ENCODE measurements around the gene AP3B2.

Gene AP3B2

DNA sequence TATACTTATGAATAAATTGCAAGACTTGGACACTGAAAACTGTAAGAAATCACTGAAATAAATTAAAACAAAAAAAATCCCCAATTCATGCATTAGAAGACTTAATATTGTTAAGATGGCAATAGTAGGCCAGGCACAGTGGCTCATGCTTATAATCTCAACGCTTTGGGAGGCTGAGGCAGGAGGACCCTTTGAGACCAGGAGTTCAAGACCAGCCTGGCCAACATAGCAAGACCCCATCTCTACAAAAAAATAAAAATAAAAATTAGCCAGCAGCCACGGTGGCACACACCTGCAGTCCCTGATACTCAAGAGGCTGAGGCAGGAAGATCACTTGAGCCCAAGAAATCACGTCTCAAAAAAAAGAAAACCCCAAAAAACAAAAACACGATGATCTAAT is 98.3 kb downstream of the AP3B2 start:
- FAIRE-seq, result no peak

More for the DNA sequence above, 98.3 kb downstream of the AP3B2 start:
- DNase-seq (ENCODE audit: low spot score), result no peak
